ENCODE measurements around the gene RELN. TPM values are rescaled to one million over a fixed set of nuclear protein-coding genes. Genes with fewer than 3 reads are reported as not detected.

Gene RELN
- total and polyA plus RNA-seq, 2 donors (not counting 1 experiment from before 2014, with no cell fraction given) = not detected

GRCh38 chr7:103889451-103889850, 100.0 kb downstream of the RELN start:
- H3K9me3 Mint-ChIP-seq (ENCODE audit: insufficient read depth) = no peaks in the 10 kb centered on the region
- ChIA-PET POLR2A (no interaction called here), CTCF (no interaction called here)
- Histone ChIP-seq H3K79me2 (ENCODE audit: control insufficient read depth, insufficient read depth, low read length) (no peaks in the 10 kb centered on the region), H3K4me3 (ENCODE audit: control extremely low read depth in 1 of 5, extremely low read depth in 1 of 5, insufficient read depth in 1 of 5, low read depth in 2 of 5, low read length in 4 of 5) (no peak overlapping the region), H3K9me3 (ENCODE audit: control extremely low read depth in 1 of 3, control insufficient read depth in 2 of 3, insufficient read depth in 1 of 3, low read length in 2 of 3) (no peaks in the 10 kb centered on the region), H2AFZ (ENCODE audit: insufficient read depth, low read depth, low read length, poor library complexity, severe bottlenecking) (no peak overlapping the region), H3K27me3 (replicated peaks in 1 of 4; ENCODE audit: control extremely low read depth in 1 of 4, control insufficient read depth in 3 of 4, insufficient read depth in 4 of 4, low read length in 3 of 4) (no peaks in the 10 kb centered on the region), H4K20me1 (ENCODE audit: control insufficient read depth, insufficient read depth, low read length, poor library complexity, severe bottlenecking) (no peaks in the 10 kb centered on the region), H3K4me2 (replicated peaks; ENCODE audit: low read depth, low read length, poor library complexity, severe bottlenecking) (no peak overlapping the region), H3K27ac (ENCODE audit: low read length in 2 of 2) (no peak overlapping the region), H3K9ac (ENCODE audit: low read length) (no peak overlapping the region), H3K36me3 (replicated peaks in 1 of 2; ENCODE audit: control extremely low read depth in 1 of 2, control insufficient read depth in 1 of 2, extremely low read depth in 1 of 2, insufficient read depth in 2 of 2, low read length in 1 of 2) (no peaks in the 10 kb centered on the region), H3K4me1 (ENCODE audit: control insufficient read depth in 2 of 2, insufficient read depth in 2 of 2, low read length in 2 of 2) (no peaks in the 10 kb centered on the region)
- DNase-seq = no peak
- H3K27ac Mint-ChIP-seq = no peak overlapping the region
- no peaks in the 10 kb centered on the region for H3K27me3 Mint-ChIP-seq
- no peaks in the 10 kb centered on the region for H3K4me1 Mint-ChIP-seq
- TF ChIP-seq CTCF (IDR thresholded peaks at IDR 0.05) (no peak), EZH2 (IDR thresholded peaks at IDR 0.05; ENCODE audit: borderline replicate concordance, insufficient read depth, low read depth, low read length, poor library complexity, severe bottlenecking) (no peak)
- no peak overlapping the region for H3K4me3 Mint-ChIP-seq
- WGBS (ENCODE audit: insufficient coverage) = no CpG with 5 or more reads among the region's 3 CpGs
- intact Hi-C loops (cut with micrococcal nuclease) = no loop called here
- ATAC-seq (ENCODE audit: low read depth) = no peak

- Histone ChIP-seq H3K27me3 (replicated peaks in 1 of 4; ENCODE audit: control extremely low read depth in 1 of 4, control insufficient read depth in 3 of 4, insufficient read depth in 4 of 4, low read length in 3 of 4) (no peaks in the 10 kb centered on the region), H3K4me1 (ENCODE audit: control insufficient read depth in 2 of 2, insufficient read depth in 2 of 2, low read length in 2 of 2) (no peaks in the 10 kb centered on the region), H2AFZ (ENCODE audit: insufficient read depth, low read depth, low read length, poor library complexity, severe bottlenecking) (no peak overlapping the region), H3K9ac (ENCODE audit: low read length) (no peak overlapping the region), H3K4me2 (replicated peaks; ENCODE audit: low read depth, low read length, poor library complexity, severe bottlenecking) (no peak overlapping the region), H3K4me3 (ENCODE audit: control extremely low read depth in 1 of 5, extremely low read depth in 1 of 5, insufficient read depth in 1 of 5, low read depth in 2 of 5, low read length in 4 of 5) (no peak overlapping the region), H4K20me1 (ENCODE audit: control insufficient read depth, insufficient read depth, low read length, poor library complexity, severe bottlenecking) (no peaks in the 10 kb centered on the region), H3K27ac (ENCODE audit: low read length in 2 of 2) (no peak overlapping the region), H3K79me2 (ENCODE audit: control insufficient read depth, insufficient read depth, low read length) (no peaks in the 10 kb centered on the region), H3K9me3 (ENCODE audit: control extremely low read depth in 1 of 3, control insufficient read depth in 2 of 3, insufficient read depth in 1 of 3, low read length in 2 of 3) (no peaks in the 10 kb centered on the region), H3K36me3 (replicated peaks in 1 of 2; ENCODE audit: control extremely low read depth in 1 of 2, control insufficient read depth in 1 of 2, extremely low read depth in 1 of 2, insufficient read depth in 2 of 2, low read length in 1 of 2) (no peaks in the 10 kb centered on the region)
- DNase-seq = no peak
- WGBS (ENCODE audit: insufficient coverage) = 77% methylated on average over 5 of the region's 6 CpGs
- Mint-ChIP-seq H3K27ac (no peak overlapping the region), H3K9me3 (ENCODE audit: insufficient read depth) (peaks cover 2% of the 10 kb centered on the region), H3K27me3 (no peaks in the 10 kb centered on the region), H3K4me3 (no peak overlapping the region), H3K4me1 (no peaks in the 10 kb centered on the region)
- intact Hi-C loops (cut with micrococcal nuclease) = no loop called here
- CTCF ChIA-PET = no interaction called here
- ATAC-seq (ENCODE audit: low read depth) = no peak
- POLR2A ChIA-PET = no interaction called here
- TF ChIP-seq CTCF (IDR thresholded peaks at IDR 0.05) = no peak
- TF ChIP-seq EZH2 (IDR thresholded peaks at IDR 0.05; ENCODE audit: borderline replicate concordance, insufficient read depth, low read depth, low read length, poor library complexity, severe bottlenecking) = no peak
Observed at GRCh38 chr7:103888603-103889153, 100.8 kb downstream of the RELN start.

Measured in B cell (primary cell).